CD4-positive, alpha-beta T cell treated with Interleukin-6 at 100 ng/mL for 8 hours (primary cell): ENCODE measurements around the gene AMHR2.
A peak's percentile ranks its signal among the peaks of the same experiment; 100 is the strongest.
"Not testable (repeated sequence)": the region's sequence is repeated elsewhere in the genome, so short reads cannot be mapped to it uniquely, and the experiment has no call there.

Experiments used
- DNase-seq: peaks from one replicate; pipeline ENCODE4 v3.0.0-alpha.2; 2020; ENCODE audit warnings: mixed read lengths, low spot score

Gene AMHR2

GRCh38 chr12:53415752-53416389, 7.8 kb upstream of the AMHR2 start:
- not testable (repeated sequence) for DNase-seq

- not testable (repeated sequence) for DNase-seq
These were observed 6.3 kb upstream of the AMHR2 start for GRCh38 chr12:53417291-53417816.

GRCh38 chr12:53418221-53418620, 5.4 kb upstream of the AMHR2 start:
- DNase-seq: no peak

GRCh38 chr12:53419756-53420155, 3.9 kb upstream of the AMHR2 start:
- DNase-seq: no peak

DNA sequence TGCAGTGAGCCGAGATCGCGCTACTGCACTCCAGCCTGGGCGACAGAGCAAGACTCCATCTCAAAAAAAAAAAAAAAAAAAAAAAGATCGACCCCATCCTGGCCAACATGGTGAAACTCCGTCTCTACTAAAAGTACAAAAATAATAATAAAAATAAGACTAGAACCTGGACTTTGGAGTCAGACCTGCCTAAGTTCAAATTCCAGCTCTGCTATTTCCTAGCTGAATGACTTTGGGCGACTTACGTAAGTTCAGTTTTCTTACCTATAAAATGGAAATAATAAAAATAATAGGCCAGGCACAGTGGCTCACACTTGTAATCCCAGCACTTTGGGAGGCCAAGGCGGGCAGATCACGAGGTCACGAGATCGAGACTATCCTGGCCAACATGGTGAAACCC, 1.4 kb upstream of the AMHR2 start:
- DNase-seq: not testable (repeated sequence)

DNA sequence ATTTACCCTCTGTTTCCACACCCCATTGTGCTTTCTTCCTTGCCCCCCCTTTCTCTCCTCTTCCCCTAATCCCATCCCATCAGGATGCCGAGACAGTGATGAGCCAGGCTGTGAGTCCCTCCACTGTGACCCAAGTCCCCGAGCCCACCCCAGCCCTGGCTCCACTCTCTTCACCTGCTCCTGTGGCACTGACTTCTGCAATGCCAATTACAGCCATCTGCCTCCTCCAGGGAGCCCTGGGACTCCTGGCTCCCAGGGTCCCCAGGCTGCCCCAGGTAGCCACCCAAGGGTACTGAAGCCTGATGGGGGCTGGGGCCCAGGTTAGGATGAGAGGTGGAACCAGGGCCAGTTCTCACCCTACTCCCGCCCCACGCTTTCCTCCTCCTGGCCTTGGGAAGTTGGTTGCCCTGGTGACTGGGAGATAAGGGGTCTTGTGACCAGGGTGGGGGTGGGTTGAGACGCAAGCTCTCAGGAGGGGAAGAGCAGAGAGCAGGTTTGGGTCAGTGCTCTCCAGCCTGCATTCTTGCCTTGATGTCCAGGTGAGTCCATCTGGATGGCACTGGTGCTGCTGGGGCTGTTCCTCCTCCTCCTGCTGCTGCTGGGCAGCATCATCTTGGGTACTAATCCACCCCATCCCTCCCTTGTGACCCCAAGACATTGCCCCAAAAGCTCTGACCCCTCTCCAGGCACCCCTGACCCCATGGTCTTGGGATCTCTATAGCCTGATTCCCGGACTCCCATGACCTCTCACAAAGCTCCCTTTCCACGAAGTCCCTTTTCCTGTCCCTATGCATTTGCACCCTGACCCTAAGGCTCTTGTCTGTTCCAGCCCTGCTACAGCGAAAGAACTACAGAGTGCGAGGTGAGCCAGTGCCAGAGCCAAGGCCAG, 1.2 kb downstream of the AMHR2 start:
- DNase-seq: no peak

DNA sequence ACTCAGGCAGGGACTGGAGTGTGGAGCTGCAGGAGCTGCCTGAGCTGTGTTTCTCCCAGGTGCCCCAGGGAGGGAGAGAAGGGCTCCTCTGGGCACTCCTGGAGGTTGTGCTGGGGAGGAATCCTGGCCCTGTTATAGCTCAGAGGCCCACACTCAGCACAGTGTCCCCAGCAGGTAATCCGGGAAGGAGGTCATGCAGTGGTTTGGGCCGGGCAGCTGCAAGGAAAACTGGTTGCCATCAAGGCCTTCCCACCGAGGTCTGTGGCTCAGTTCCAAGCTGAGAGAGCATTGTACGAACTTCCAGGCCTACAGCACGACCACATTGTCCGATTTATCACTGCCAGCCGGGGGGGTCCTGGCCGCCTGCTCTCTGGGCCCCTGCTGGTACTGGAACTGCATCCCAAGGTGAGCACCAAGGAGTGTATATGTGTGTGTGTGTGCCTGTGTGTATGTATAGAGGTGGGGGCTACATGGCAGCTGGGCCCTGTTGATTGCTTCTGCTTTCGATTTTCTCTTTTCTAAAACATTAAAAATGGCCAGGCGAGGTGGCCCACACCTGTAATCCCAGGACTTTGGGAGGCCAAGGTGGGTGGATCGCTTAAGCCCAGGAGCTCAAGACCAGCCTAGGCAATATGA, 2.0 kb downstream of the AMHR2 start:
- no peak for DNase-seq

DNA sequence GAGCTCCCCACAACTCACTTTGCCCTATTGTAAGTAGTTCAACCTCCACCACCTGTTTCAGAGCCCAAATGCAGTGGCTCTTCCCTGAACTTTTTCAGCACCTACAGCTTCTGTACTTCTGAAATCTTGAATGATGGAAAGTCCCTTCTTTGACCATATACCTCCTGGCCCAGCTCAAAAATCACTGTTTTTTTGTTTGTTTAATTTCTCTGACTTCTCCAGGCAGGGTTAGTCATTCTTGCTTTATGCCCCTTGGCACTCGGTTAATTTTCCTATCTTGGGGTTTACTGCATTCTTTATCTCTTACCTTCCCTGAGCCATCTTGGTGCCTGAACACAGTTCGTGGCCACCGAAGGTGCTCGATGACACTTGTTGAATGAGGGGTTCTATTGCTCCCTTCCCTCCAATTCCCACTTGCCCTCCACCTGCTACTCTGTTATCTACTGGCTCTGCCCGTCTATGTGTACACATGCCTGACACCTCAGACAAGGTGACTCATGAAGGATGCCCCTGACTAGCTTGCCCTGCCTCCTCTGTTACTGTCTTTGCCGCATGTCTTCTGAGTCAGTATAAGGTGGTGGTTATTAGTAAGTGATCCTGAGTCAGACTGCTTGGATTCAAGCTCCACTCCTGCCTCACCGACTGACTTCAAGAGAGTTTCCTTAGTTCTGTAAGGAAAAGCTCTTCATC, 4.4 kb downstream of the AMHR2 start:
- no peak for DNase-seq

DNA sequence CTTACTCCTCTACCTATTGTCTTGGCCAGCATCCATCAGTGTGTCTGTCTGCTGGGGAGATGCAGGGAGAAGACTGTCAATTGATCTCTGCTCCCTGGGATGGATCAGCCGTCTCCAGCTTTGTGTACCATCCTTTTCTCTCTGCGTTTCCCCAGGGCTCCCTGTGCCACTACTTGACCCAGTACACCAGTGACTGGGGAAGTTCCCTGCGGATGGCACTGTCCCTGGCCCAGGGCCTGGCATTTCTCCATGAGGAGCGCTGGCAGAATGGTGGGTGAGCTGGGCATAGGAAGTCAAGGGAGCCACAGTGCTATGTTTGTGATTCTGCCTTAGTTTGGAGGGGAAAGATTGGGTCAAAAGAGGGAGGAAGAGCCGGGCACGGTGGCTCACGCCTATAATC, 5.1 kb downstream of the AMHR2 start:
- DNase-seq: no peak

- no peak for DNase-seq
These were observed 6.5 kb downstream of the AMHR2 start for GRCh38 chr12:53430116-53430515.

DNA sequence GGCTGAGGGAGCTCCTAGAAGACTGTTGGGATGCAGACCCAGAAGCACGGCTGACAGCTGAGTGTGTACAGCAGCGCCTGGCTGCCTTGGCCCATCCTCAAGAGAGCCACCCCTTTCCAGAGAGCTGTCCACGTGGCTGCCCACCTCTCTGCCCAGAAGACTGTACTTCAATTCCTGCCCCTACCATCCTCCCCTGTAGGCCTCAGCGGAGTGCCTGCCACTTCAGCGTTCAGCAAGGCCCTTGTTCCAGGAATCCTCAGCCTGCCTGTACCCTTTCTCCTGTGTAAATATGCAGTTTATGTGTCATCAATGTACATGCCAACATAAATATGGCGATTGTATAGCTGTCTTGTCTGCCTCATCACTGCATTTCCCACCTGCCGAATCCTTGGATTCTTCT, 7.5 kb downstream of the AMHR2 start:
- no peak for DNase-seq

DNA sequence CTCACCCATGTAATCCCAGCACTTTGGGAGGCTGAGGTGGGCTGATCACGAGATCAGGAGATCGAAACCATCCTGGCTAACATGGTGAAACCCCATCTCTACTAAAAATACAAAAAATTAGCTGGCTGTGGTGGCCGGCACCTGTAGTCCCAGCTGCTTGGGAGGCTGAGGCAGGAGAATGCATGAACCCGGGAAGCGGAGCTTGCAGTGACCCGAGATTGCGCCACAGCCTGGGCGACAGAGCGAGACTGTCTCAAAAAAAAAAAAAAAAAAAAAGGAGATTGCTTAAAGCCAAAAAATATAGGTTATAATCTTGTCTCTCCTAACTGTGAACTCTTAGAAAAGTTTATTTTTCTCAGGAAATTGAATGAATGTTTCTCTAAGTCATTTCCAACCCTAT, 11.7 kb downstream of the AMHR2 start:
- not testable (repeated sequence) for DNase-seq

DNA sequence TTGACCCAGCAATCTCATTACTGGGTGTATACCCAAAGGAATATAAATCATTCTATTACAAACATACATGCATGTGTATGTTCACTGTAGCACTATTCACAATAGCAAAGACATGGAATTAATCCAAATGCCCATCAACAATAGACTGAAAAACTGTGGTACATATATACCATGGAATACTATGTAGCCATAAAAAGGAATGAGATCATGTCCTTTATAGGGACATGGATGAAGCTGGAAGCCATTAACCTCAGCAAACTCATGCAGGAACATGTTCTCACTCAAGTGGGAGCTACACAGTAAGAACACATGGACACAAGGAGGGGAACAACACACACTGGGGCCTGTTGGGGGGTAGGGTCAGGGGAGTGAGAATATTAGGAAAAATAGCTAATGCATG, 15.9 kb downstream of the AMHR2 start:
- not testable (repeated sequence) for DNase-seq

DNA sequence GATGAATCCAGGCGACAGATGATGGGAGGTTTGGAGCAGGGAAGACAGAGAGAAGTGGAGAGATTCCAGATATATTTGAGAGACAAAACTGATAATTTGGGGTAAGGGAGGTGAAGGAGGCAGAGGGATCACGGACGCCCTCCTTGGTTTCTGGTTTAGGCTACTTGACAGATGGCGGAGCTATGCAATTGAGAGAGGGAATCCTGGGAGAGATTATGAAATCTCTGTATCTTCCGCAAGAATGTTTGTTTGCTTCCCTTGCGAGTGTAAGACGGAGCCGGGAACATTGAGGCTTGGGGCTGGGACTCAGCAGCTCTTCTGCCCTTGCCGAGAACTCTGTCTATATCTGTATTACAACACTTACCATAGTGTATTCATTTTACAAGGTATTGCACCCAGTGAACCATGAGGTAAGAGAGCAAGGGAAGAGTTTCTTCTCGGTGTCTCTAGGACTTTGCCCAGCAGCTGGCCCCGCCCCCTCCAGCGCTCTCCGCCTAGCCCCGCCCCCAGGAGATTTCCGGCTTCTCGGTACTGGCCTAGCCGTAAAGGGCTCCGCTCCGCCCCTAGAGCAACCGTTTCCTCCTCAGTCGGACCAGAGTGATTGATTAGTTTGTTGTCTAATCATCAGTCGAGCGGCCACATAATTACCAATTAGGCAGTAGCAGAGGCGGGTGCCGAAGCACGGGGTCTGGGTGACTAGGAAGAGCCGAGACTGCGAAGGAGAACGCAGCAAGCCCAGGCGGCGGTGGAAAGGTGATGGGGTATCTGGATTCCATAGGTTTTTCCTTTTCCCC, 17.6 kb downstream of the AMHR2 start, which contains the start of gene PRR13:
Gene PRR13, plus strand, starts transcription at position 695 of the 794 bp plus-strand sequence. CDS start 981 bp downstream, outside the sequence.
- DNase-seq: peak; percentile 100

DNA sequence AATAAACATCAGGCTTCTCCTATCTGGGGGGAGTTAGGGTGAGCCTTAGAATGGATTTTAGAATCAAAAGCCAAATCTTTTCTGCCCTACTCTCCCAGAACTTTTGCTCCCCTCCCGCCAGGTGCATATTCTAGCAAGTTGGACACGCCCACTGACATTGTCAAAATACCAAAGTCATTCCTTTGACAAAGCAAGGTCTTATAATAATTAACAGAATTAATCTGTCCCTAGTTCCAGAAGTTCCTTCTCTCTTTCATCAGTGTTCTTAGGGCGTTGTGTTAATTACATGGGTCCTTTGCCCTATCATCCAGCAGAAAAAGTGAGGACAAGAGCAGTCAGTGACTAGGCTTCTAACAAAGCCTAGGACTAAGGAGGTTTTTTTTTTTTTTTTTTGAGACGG, 20.3 kb downstream of the AMHR2 start:
- no peak for DNase-seq

- not testable (repeated sequence) for DNase-seq
These were observed 21.1 kb downstream of the AMHR2 start for GRCh38 chr12:53444593-53445325.

DNA sequence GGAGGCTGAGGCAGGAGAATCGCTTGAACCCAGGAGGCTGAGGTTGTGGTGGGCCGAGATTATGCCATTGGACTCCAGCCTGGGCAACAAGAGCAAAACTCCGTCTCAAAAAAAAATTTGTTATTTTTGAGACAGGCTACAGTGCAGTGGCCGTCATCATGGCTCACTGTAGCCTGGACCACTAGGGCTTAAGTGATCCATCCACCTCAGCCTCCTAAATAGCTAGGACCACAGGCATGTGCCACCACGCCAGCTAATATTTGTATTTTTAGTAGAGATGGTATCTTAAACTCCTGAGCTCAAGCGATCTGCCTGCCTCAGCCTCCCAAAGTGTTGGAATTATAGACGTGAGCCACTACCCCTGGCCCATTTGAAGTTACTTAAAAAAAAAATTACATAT, 27.3 kb downstream of the AMHR2 start:
- DNase-seq: no peak

GRCh38 chr12:53451661-53452158, 28.1 kb downstream of the AMHR2 start, which contains the start of gene PCBP2:
Gene PCBP2 (plus strand): TSS chr12:53452102. CDS start chr12:53454801, 2,699 bp downstream.
- peak; percentile 98 for DNase-seq

DNA sequence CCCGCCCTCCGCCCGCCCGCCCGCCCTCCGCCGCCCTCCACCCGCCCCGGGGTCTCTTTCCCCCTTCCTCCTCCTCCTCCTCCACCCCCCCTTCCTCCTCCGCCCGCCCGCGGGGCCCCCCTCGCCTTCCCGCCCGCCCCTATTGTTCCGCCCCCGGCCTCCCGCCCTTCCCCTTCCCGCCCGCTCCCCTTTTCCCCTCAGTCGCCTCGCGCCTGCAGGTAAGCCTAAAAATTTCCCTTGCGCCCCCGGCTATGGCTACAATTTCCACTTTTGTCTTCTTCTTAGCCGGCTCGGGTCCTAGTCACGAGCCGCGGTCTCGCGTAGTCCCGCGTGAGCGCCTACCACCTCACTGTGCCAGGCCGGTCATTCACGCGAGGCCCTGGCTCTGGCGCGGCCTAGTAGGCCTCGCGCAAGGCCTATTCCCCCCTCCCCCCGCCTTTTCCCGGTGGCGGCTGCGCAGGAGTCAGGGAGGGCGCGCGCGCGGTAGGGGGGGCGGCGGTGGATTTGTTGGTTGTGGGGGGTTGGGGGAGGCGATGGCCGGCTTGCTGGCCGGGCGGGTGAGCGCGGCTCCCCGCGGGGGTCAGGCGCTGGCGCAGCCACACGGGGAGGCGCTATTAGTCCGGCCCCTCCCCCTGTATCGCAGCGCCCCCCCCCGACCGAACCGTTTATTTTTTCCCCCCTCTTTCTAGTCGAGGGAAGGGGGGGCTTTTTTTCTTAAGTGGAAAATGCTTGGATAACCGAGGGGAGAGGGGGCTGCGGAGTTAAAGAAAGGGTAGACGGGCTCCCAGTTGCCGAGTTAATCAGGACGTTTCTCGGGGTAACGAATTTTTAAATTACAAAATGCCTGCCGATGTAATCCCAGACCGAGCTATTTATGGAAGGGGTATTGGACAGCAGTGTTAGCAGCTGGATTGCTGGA, 28.8 kb downstream of the AMHR2 start:
- peak; percentile 63 for DNase-seq
